Measurements from ENCODE around the gene SBF1. TPM values are rescaled to one million over a fixed set of nuclear protein-coding genes. Genes with fewer than 3 reads are reported as not detected.

SBF1 gene
- total and polyA plus RNA-seq, 2 of the 13 experiments (the other 11 are each of a cell fraction or from before 2014, with no cell fraction given): 31.7 to 40.9 TPM

GRCh38 chr22:50467773-50468440 is 6.9 kb downstream of the SBF1 start:
- intact Hi-C loops (cut with micrococcal nuclease; ENCODE audit: unreplicated experiment): no loop called here
- H3K9ac ChIP-seq (ENCODE audit: insufficient read depth, low read depth, low read length): no peak overlapping the region
- ATAC-seq: no peak

GRCh38 chr22:50467341-50467740 is 7.5 kb downstream of the SBF1 start:
- CTCF ChIA-PET (ENCODE audit: low intra/inter-chr PET ratio, low total read pairs): no interaction called here
- no peak overlapping the region for H2AFZ ChIP-seq (ENCODE audit: low read length)
- intact Hi-C loops (cut with micrococcal nuclease; ENCODE audit: unreplicated experiment): no loop called here

More at GRCh38 chr22:50467773-50468440, 6.9 kb downstream of the SBF1 start:
- H2AFZ ChIP-seq (ENCODE audit: low read length): no peak overlapping the region
- FAIRE-seq (no peak), DNase-seq (ENCODE audit: low spot score) (no peak)
- peaks cover 24% of the 10 kb centered on the region; the same call in 1 of the 2 replicates for H4K20me1 ChIP-seq (ENCODE audit: insufficient read depth, low read length)
- H3K9me3 ChIP-seq (ENCODE audit: low read length): no peaks in the 10 kb centered on the region
- ChIA-PET POLR2A (no interaction called here), CTCF (ENCODE audit: low intra/inter-chr PET ratio, low total read pairs) (no interaction called here)
- peaks cover 36% of the 10 kb centered on the region for H3K79me2 ChIP-seq (ENCODE audit: insufficient read depth, low read length)
- no peak overlapping the region for H3K4me2 ChIP-seq (ENCODE audit: low read depth, low read length)
- no peak overlapping the region for H3K27ac ChIP-seq (ENCODE audit: extremely low read length, insufficient read depth, low read length)
- H3K4me1 ChIP-seq (ENCODE audit: insufficient read depth, low read length): peaks cover 31% of the 10 kb centered on the region
- no peak overlapping the region for H3K4me3 ChIP-seq (replicated peaks in 1 of 3; ENCODE audit: insufficient read depth in 1 of 3, low read depth in 2 of 3, low read length in 3 of 3)
- TF ChIP-seq PTBP1 (IDR thresholded peaks at IDR 0.05; ENCODE audit: low read depth, low read length, poor library complexity, severe bottlenecking): no peak
- 0 out of 2 replicates have a peak, but pooled peaks have one; percentile 4 for TF ChIP-seq RBFOX2 (IDR thresholded peaks at IDR 0.05; ENCODE audit: low read depth, low read length)
- 89% methylated on average over 9 of the region's 22 CpGs for WGBS (ENCODE audit: low lambda C conversion rate)
- peaks cover 21 to 42% of the 10 kb centered on the region in 2 experiments; a peak in 4 of 5 replicates for H3K36me3 ChIP-seq (replicated peaks in 1 of 2; ENCODE audit: control insufficient read depth in 1 of 2, insufficient read depth in 2 of 2, low read length in 2 of 2)
- no peaks in the 10 kb centered on the region for H3K27me3 ChIP-seq (ENCODE audit: control insufficient read depth in 1 of 2, insufficient read depth in 2 of 2, low read length in 2 of 2)
- no TSS peak for BruUV-seq (replicated peaks)
- in situ Hi-C loops (cut with HindIII; ENCODE audit: extremely low pct_ligation_motif_present, low pct_unique_long_range_greater_than_20kb): no loop called here

More at GRCh38 chr22:50467341-50467740, 7.5 kb downstream of the SBF1 start:
- peaks cover 18% of the 10 kb centered on the region; the same call in 1 of the 2 replicates for H4K20me1 ChIP-seq (ENCODE audit: insufficient read depth, low read length)
- 98% methylated on average over 24 of the region's 24 CpGs for WGBS (ENCODE audit: low lambda C conversion rate)
- FAIRE-seq (no peak), DNase-seq (ENCODE audit: low spot score) (no peak), ATAC-seq (no peak)
- POLR2A ChIA-PET: no interaction called here
- no peak overlapping the region for H3K4me2 ChIP-seq (ENCODE audit: low read depth, low read length)
- in situ Hi-C loops (cut with HindIII; ENCODE audit: extremely low pct_ligation_motif_present, low pct_unique_long_range_greater_than_20kb): no loop called here
- no TSS peak for BruUV-seq (replicated peaks)
- no peak overlapping the region for H3K27ac ChIP-seq (ENCODE audit: extremely low read length, insufficient read depth, low read length)
- H3K36me3 ChIP-seq (replicated peaks in 1 of 2; ENCODE audit: control insufficient read depth in 1 of 2, insufficient read depth in 2 of 2, low read length in 2 of 2): peaks cover 21 to 42% of the 10 kb centered on the region in 2 experiments; a peak in 4 of 5 replicates
- H3K4me3 ChIP-seq (replicated peaks in 1 of 3; ENCODE audit: insufficient read depth in 1 of 3, low read depth in 2 of 3, low read length in 3 of 3): no peak overlapping the region
- TF ChIP-seq SOX13 (IDR thresholded peaks at IDR 0.05) (no peak), SOX13 (CRISPR knock-in tag; conservative IDR thresholded peaks at IDR 0.05 in 1 of 2, IDR thresholded peaks at IDR 0.05 in 1 of 2) (no peak), RBFOX2 (IDR thresholded peaks at IDR 0.05; ENCODE audit: low read depth, low read length) (0 out of 2 replicates have a peak, but pooled peaks have one; percentile 20), ZMAT3 (CRISPR knock-in tag; conservative IDR thresholded peaks at IDR 0.05) (no peak), ZUFSP (CRISPR knock-in tag; IDR thresholded peaks at IDR 0.05; ENCODE audit: borderline replicate concordance) (no peak), FOXO1 (CRISPR knock-in tag; IDR thresholded peaks at IDR 0.05) (no peak)
- H3K27me3 ChIP-seq (ENCODE audit: control insufficient read depth in 1 of 2, insufficient read depth in 2 of 2, low read length in 2 of 2): no peaks in the 10 kb centered on the region
- no peak overlapping the region for H3K9ac ChIP-seq (ENCODE audit: insufficient read depth, low read depth, low read length)
- no peaks in the 10 kb centered on the region for H3K9me3 ChIP-seq (ENCODE audit: low read length)
- H3K4me1 ChIP-seq (ENCODE audit: insufficient read depth, low read length): peaks cover 25% of the 10 kb centered on the region
- peaks cover 30% of the 10 kb centered on the region for H3K79me2 ChIP-seq (ENCODE audit: insufficient read depth, low read length)

Measured in HepG2 (cell line).